ENCODE results near the gene DYRK1A.

The DYRK1A gene

GRCh38 chr21:37402251-37402867, 35.8 kb downstream of the DYRK1A start:
- no peak overlapping the region for H3K4me3 ChIP-seq
- no peak overlapping the region for H3K9ac ChIP-seq (ENCODE audit: insufficient read length)
- no peak overlapping the region for H3K27ac ChIP-seq
- 0 out of 2 replicates have a peak, but pooled peaks cover 3% of the 10 kb centered on the region for H3K36me3 ChIP-seq (ENCODE audit: insufficient read depth, low read length)
- DNase-seq (ENCODE audit: low read depth, low spot score): no peak
- TF ChIP-seq EZH2 (IDR thresholded peaks at IDR 0.05) (no peak), POLR2AphosphoS5 (IDR thresholded peaks at IDR 0.05; ENCODE audit: borderline replicate concordance, low read depth, low read length) (no peak), FOXP2 (optimal IDR thresholded peaks at IDR 0.05; ENCODE audit: control extremely low read depth, extremely low read length, insufficient read depth) (no peak)
- peaks cover 26% of the 10 kb centered on the region; the same call in 1 of the 2 replicates for H3K9me3 ChIP-seq (ENCODE audit: low read depth, low read length)

DNA sequence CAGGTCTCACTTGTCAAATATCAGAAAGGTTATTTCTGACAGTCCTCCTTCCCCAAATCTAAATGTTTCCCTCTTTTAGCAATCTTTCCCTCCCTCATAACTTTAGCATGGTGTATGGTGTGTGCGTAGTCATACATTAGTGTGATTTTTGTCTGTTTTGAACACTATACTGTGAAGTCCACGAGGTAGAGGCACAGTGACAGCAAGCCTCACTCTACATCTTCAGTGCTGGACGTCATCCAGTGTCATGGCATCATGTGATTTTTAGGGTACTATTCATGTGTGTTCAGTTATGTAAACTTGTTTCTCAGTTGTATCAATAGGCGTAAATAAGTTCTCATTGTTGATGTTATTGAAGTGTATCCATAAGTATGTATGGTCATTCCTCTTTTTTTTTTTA, 39.1 kb downstream of the DYRK1A start:
- TF ChIP-seq POLR2AphosphoS5 (IDR thresholded peaks at IDR 0.05; ENCODE audit: borderline replicate concordance, low read depth, low read length) (no peak), FOXP2 (optimal IDR thresholded peaks at IDR 0.05; ENCODE audit: control extremely low read depth, extremely low read length, insufficient read depth) (no peak), EZH2 (IDR thresholded peaks at IDR 0.05) (no peak)
- no peak for DNase-seq (ENCODE audit: low read depth, low spot score)
- Histone ChIP-seq H3K9ac (ENCODE audit: insufficient read length) (no peak overlapping the region), H3K27ac (no peak overlapping the region), H3K4me3 (no peak overlapping the region), H3K9me3 (ENCODE audit: low read depth, low read length) (peaks cover 18% of the 10 kb centered on the region; the same call in 1 of the 2 replicates), H3K36me3 (ENCODE audit: insufficient read depth, low read length) (peaks cover 16% of the 10 kb centered on the region; the same call in 1 of the 2 replicates)

DNA sequence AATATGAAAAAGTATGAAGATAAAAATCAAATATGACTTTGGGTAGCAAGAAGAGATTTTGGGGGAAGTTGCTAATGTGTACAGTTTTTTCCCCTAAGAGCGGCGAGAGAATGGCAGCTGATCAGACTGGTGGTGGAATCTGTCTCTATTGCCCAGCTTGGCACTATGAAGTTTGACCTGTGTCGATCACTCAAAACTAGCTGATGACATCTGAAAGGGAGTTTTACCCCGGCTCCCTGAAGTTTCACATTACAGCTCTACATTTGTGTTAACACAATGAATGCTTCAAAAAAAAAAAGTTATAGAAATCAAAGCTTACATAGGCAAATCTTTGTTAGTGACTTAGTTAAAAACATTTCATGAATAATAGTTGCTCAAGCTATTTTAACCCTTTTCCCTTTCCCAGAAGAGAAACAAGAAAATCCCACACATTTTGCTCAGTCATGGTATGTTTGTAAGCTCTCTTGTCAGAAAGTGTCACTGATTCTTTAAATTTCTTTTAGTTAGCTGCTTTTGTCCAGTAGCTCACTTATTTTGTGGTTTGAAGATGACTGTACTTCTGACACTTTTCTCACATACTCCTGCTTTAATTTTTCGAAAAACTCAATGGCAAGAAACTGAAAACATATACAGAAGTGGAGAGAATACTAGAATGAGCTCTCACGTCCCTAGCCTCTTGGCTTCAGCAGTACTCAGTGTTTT, 41.3 kb downstream of the DYRK1A start:
- DNase-seq (ENCODE audit: low read depth, low spot score): no peak
- Histone ChIP-seq H3K36me3 (ENCODE audit: insufficient read depth, low read length) (peaks cover 13% of the 10 kb centered on the region; the same call in 1 of the 2 replicates), H3K27ac (no peak overlapping the region), H3K9ac (ENCODE audit: insufficient read length) (no peak overlapping the region), H3K9me3 (ENCODE audit: low read depth, low read length) (peaks cover 9% of the 10 kb centered on the region; the same call in 1 of the 2 replicates), H3K4me3 (no peak overlapping the region)
- TF ChIP-seq FOXP2 (optimal IDR thresholded peaks at IDR 0.05; ENCODE audit: control extremely low read depth, extremely low read length, insufficient read depth): no peak
- no peak for TF ChIP-seq EZH2 (IDR thresholded peaks at IDR 0.05)

DNA sequence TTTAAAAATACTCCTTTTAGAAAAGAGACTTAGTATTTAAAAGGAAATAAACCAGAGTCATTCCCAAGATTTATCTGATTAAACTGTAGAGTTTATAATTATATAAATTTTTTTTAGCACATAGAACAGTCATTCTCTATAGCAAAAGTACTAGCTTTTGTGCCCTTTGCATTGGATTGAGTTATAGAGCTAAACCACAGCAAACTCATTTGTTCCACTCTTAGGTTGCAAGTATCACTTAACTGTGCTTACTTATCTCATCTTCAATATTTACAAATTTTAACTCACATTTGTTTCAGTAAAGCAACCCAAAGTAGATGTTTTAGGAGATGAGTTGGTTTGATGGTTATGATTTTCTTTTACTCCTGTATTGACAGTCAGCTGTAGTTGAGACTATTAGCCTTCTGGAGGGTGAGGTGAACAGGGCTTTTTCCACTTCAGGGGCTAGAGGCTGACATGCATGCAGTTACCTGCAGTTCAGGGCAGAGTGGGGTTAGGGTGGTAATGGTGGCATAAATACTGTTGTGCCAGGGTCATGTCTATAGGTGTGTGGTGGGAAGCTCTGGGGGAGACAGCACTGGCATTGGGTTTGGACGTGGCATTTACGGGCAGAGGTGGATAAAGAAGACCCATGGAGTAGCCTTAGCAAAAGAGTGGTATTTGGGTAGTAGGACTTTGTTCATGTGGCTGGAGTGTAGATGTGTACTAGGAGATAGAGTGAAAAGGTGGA, 42.1 kb downstream of the DYRK1A start:
- Histone ChIP-seq H3K9me3 (ENCODE audit: low read depth, low read length) (peaks cover 8% of the 10 kb centered on the region; the same call in 1 of the 2 replicates), H3K9ac (ENCODE audit: insufficient read length) (no peak overlapping the region)

DNA sequence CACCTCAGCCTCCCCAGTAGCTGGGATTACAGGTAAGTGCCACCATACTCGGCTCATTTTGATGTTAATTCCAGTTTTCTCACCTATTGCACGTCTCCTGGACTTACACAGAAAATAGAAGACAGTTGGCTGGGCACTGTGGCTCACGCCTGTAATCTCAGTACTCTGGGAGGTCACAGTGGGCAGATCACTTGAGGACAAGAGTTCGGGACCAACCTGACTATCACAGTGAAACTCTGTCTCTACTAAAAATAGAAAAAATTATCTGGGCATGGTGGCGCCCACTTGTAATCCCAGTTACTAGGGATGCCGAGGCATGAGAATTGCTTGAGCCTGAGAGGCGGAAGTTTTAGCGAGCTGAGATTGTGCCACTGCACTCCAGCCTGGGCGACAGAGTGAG, 44.1 kb downstream of the DYRK1A start:
- DNase-seq (ENCODE audit: low read depth, low spot score): no peak
- H3K4me3 ChIP-seq: no peak overlapping the region
- no peak overlapping the region for H3K9ac ChIP-seq (ENCODE audit: insufficient read length)
- TF ChIP-seq EZH2 (IDR thresholded peaks at IDR 0.05) (no peak), POLR2AphosphoS5 (IDR thresholded peaks at IDR 0.05; ENCODE audit: borderline replicate concordance, low read depth, low read length) (no peak), FOXP2 (optimal IDR thresholded peaks at IDR 0.05; ENCODE audit: control extremely low read depth, extremely low read length, insufficient read depth) (no peak)
- H3K27ac ChIP-seq: no peak overlapping the region
- H3K9me3 ChIP-seq (ENCODE audit: low read depth, low read length): peaks cover 4% of the 10 kb centered on the region; the same call in 1 of the 2 replicates
- H3K36me3 ChIP-seq (ENCODE audit: insufficient read depth, low read length): peaks cover 13% of the 10 kb centered on the region; the same call in 1 of the 2 replicates

More for the DNA sequence above, 42.1 kb downstream of the DYRK1A start:
- Histone ChIP-seq H3K27ac (no peak overlapping the region), H3K4me3 (no peak overlapping the region), H3K36me3 (ENCODE audit: insufficient read depth, low read length) (peaks cover 13% of the 10 kb centered on the region; the same call in 1 of the 2 replicates)
- no peak for TF ChIP-seq POLR2AphosphoS5 (IDR thresholded peaks at IDR 0.05; ENCODE audit: borderline replicate concordance, low read depth, low read length)
- TF ChIP-seq EZH2 (IDR thresholded peaks at IDR 0.05): no peak
- DNase-seq (ENCODE audit: low read depth, low spot score): no peak

- H3K9ac ChIP-seq (ENCODE audit: insufficient read length): no peak overlapping the region
- peak overlapping the region; percentile 53 for H3K27ac ChIP-seq
- H3K4me3 ChIP-seq: peak overlapping the region; percentile 15; the same call in 1 of the 2 replicates
- DNase-seq (ENCODE audit: low read depth, low spot score): no peak
- H3K9me3 ChIP-seq (ENCODE audit: low read depth, low read length): no peaks in the 10 kb centered on the region
- H3K36me3 ChIP-seq (ENCODE audit: insufficient read depth, low read length): peaks cover 14% of the 10 kb centered on the region; the same call in 1 of the 2 replicates
- no peak for TF ChIP-seq EZH2 (IDR thresholded peaks at IDR 0.05)
- TF ChIP-seq POLR2AphosphoS5 (IDR thresholded peaks at IDR 0.05; ENCODE audit: borderline replicate concordance, low read depth, low read length): no peak
- no peak for TF ChIP-seq FOXP2 (optimal IDR thresholded peaks at IDR 0.05; ENCODE audit: control extremely low read depth, extremely low read length, insufficient read depth)
These were observed 46.2 kb downstream of the DYRK1A start for GRCh38 chr21:37412603-37413360.

- Histone ChIP-seq H3K36me3 (ENCODE audit: insufficient read depth, low read length) (peaks cover 13% of the 10 kb centered on the region; the same call in 1 of the 2 replicates), H3K4me3 (no peak overlapping the region), H3K9ac (ENCODE audit: insufficient read length) (no peak overlapping the region), H3K9me3 (ENCODE audit: low read depth, low read length) (no peaks in the 10 kb centered on the region), H3K27ac (no peak overlapping the region)
- DNase-seq (ENCODE audit: low read depth, low spot score): no peak
- TF ChIP-seq POLR2AphosphoS5 (IDR thresholded peaks at IDR 0.05; ENCODE audit: borderline replicate concordance, low read depth, low read length): no peak
- no peak for TF ChIP-seq EZH2 (IDR thresholded peaks at IDR 0.05)
- no peak for TF ChIP-seq FOXP2 (optimal IDR thresholded peaks at IDR 0.05; ENCODE audit: control extremely low read depth, extremely low read length, insufficient read depth)
These were observed 47.1 kb downstream of the DYRK1A start for GRCh38 chr21:37413553-37414291.
